ENCODE data around the gene SV2C.
"Not testable (repeated sequence)": the region's sequence is repeated elsewhere in the genome, so short reads cannot be mapped to it uniquely, and the experiment has no call there.

SV2C gene

DNA sequence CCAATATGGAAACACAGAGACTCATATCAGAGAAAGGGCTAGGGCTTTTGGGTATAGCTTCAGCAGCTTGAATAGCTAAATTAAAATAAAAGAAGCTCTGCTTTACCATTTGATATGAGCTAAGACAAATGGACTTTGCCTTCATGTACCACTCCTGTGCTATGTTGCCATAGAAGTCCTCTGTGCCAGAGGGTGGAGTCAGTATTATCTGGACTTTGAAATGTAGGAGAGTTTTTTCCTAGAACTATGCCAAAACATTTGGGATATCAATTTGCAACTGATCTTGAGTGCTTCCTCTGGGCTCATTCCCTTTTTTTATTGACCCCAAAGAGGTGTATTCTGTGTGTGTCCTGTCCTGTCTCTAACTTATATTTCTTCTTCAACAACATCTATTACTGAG lies 219.5 kb downstream of the SV2C start:
- POLR2A ChIA-PET; H3K36me3 ChIP-seq (ENCODE audit: control insufficient read depth in 2 of 2, insufficient read depth in 1 of 2, low read length in 2 of 2); CTCF ChIA-PET; H3K4me1 ChIP-seq (ENCODE audit: control insufficient read depth, insufficient read depth, low read length); H3K27ac ChIP-seq (ENCODE audit: extremely low read depth, low read depth, low read length); H3K9me3 ChIP-seq (ENCODE audit: control insufficient read depth, insufficient read depth, low read depth, low read length); H3K4me3 ChIP-seq (ENCODE audit: low read depth, low read length): not testable (repeated sequence)

DNA sequence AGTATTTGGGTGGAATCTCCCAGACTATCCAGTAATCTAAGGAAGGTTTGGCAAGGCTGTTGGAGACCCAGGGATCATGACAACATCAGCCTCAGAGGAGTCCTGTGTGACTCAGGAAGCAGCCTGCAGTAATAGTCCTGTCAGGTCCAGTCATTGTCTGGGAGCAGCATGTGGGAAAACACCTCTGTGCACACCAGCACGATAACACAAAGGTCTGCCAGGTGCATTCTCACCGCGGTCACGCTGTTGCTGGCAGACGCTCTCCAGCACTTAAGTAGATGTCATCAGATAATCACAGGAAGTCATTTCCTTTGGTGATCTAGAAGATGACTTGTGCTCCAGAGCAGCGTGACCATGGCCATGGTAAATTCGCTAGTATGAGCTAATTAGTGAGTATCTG lies 220.7 kb downstream of the SV2C start:
- POLR2A ChIA-PET = no interaction called here
- Histone ChIP-seq H3K4me3 (ENCODE audit: low read depth, low read length) (no peak overlapping the region), H3K9me3 (ENCODE audit: control insufficient read depth, insufficient read depth, low read depth, low read length) (no peaks in the 10 kb centered on the region), H3K36me3 (ENCODE audit: control insufficient read depth in 2 of 2, insufficient read depth in 1 of 2, low read length in 2 of 2) (no peaks in the 10 kb centered on the region), H3K4me1 (ENCODE audit: control insufficient read depth, insufficient read depth, low read length) (no peaks in the 10 kb centered on the region), H3K27ac (ENCODE audit: extremely low read depth, low read depth, low read length) (no peak overlapping the region)
- CTCF ChIA-PET = no interaction called here
- no peak for TF ChIP-seq ZNF248 (tag by site-specific recombination; IDR thresholded peaks at IDR 0.05)
- TF ChIP-seq ZNF48 (tag by site-specific recombination; IDR thresholded peaks at IDR 0.05) = no peak
- TF ChIP-seq, protein P1, sequence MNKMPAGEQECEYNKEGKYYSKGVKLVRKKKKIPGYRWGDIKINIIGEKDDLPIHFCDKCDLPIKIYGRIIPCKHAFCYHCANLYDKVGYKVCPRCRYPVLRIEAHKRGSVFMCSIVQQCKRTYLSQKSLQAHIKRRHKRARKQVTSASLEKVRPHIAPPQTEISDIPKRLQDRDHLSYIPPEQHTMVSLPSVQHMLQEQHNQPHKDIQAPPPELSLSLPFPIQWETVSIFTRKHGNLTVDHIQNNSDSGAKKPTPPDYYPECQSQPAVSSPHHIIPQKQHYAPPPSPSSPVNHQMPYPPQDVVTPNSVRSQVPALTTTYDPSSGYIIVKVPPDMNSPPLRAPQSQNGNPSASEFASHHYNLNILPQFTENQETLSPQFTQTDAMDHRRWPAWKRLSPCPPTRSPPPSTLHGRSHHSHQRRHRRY (tag by site-specific recombination; IDR thresholded peaks at IDR 0.05) = no peak
- TF ChIP-seq ZNF274 (IDR thresholded peaks at IDR 0.05; ENCODE audit: low read length) = no peak
- TF ChIP-seq ZNF274 (tag by site-specific recombination; IDR thresholded peaks at IDR 0.05; ENCODE audit: borderline replicate concordance) = no peak
- TF ChIP-seq, protein P2, sequence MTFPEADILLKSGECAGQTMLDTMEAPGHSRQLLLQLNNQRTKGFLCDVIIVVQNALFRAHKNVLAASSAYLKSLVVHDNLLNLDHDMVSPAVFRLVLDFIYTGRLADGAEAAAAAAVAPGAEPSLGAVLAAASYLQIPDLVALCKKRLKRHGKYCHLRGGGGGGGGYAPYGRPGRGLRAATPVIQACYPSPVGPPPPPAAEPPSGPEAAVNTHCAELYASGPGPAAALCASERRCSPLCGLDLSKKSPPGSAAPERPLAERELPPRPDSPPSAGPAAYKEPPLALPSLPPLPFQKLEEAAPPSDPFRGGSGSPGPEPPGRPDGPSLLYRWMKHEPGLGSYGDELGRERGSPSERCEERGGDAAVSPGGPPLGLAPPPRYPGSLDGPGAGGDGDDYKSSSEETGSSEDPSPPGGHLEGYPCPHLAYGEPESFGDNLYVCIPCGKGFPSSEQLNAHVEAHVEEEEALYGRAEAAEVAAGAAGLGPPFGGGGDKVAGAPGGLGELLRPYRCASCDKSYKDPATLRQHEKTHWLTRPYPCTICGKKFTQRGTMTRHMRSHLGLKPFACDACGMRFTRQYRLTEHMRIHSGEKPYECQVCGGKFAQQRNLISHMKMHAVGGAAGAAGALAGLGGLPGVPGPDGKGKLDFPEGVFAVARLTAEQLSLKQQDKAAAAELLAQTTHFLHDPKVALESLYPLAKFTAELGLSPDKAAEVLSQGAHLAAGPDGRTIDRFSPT (tag by site-specific recombination; IDR thresholded peaks at IDR 0.05) = no peak

DNA sequence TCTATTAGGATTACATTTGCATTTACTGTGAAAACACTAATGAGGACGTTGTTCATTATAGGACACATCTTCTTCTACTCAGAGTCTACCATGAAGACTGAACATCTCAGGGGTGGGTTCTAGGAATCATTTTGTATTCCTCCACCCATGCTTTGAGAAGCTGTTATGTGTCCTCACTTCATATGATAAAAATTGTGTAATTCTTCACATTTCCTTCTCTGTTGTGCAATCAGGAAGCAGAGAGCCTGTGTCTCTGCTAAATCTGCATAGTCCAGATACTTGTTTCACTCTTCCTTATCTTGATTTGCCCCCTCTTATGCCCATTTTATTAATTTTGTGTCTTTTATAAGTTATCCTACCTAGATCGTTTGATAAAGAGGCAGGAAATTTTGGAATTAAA lies 222.1 kb downstream of the SV2C start:
- POLR2A ChIA-PET = no interaction called here
- no peaks in the 10 kb centered on the region for H3K4me1 ChIP-seq (ENCODE audit: control insufficient read depth, insufficient read depth, low read length)
- no peaks in the 10 kb centered on the region for H3K9me3 ChIP-seq (ENCODE audit: control insufficient read depth, insufficient read depth, low read depth, low read length)
- H3K27ac ChIP-seq (ENCODE audit: extremely low read depth, low read depth, low read length) = no peak overlapping the region
- H3K36me3 ChIP-seq (ENCODE audit: control insufficient read depth in 2 of 2, insufficient read depth in 1 of 2, low read length in 2 of 2) = no peaks in the 10 kb centered on the region
- CTCF ChIA-PET = interaction anchor here (0.9 to 2.7 kb wide), 2 partner anchors 31 to 469 kb away, joined by 4 to 8 read pairs; no protein-coding TSS in a partner anchor
- H3K4me3 ChIP-seq (ENCODE audit: low read depth, low read length) = no peak overlapping the region
- TF ChIP-seq, protein P3, sequence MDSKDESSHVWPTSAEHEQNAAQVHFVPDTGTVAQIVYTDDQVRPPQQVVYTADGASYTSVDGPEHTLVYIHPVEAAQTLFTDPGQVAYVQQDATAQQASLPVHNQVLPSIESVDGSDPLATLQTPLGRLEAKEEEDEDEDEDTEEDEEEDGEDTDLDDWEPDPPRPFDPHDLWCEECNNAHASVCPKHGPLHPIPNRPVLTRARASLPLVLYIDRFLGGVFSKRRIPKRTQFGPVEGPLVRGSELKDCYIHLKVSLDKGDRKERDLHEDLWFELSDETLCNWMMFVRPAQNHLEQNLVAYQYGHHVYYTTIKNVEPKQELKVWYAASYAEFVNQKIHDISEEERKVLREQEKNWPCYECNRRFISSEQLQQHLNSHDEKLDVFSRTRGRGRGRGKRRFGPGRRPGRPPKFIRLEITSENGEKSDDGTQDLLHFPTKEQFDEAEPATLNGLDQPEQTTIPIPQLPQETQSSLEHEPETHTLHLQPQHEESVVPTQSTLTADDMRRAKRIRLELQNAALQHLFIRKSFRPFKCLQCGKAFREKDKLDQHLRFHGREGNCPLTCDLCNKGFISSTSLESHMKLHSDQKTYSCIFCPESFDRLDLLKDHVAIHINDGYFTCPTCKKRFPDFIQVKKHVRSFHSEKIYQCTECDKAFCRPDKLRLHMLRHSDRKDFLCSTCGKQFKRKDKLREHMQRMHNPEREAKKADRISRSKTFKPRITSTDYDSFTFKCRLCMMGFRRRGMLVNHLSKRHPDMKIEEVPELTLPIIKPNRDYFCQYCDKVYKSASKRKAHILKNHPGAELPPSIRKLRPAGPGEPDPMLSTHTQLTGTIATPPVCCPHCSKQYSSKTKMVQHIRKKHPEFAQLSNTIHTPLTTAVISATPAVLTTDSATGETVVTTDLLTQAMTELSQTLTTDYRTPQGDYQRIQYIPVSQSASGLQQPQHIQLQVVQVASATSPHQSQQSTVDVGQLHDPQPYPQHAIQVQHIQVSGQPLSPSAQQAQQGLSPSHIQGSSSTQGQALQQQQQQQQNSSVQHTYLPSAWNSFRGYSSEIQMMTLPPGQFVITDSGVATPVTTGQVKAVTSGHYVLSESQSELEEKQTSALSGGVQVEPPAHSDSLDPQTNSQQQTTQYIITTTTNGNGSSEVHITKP (tag by site-specific recombination; IDR thresholded peaks at IDR 0.05) = no peak
- no peak for TF ChIP-seq HOXC10 (CRISPR knock-in tag; IDR thresholded peaks at IDR 0.05)
- TF ChIP-seq, protein P4, sequence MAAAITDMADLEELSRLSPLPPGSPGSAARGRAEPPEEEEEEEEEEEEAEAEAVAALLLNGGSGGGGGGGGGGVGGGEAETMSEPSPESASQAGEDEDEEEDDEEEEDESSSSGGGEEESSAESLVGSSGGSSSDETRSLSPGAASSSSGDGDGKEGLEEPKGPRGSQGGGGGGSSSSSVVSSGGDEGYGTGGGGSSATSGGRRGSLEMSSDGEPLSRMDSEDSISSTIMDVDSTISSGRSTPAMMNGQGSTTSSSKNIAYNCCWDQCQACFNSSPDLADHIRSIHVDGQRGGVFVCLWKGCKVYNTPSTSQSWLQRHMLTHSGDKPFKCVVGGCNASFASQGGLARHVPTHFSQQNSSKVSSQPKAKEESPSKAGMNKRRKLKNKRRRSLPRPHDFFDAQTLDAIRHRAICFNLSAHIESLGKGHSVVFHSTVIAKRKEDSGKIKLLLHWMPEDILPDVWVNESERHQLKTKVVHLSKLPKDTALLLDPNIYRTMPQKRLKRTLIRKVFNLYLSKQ (tag by site-specific recombination; IDR thresholded peaks at IDR 0.05; ENCODE audit: borderline replicate concordance) = no peak
- TF ChIP-seq ZNF211 (tag by site-specific recombination; IDR thresholded peaks at IDR 0.05; ENCODE audit: low read depth) = no peak
- TF ChIP-seq, protein P5, sequence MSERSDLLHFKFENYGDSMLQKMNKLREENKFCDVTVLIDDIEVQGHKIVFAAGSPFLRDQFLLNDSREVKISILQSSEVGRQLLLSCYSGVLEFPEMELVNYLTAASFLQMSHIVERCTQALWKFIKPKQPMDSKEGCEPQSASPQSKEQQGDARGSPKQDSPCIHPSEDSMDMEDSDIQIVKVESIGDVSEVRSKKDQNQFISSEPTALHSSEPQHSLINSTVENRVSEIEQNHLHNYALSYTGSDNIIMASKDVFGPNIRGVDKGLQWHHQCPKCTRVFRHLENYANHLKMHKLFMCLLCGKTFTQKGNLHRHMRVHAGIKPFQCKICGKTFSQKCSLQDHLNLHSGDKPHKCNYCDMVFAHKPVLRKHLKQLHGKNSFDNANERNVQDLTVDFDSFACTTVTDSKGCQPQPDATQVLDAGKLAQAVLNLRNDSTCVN (tag by site-specific recombination; optimal IDR thresholded peaks at IDR 0.05) = no peak
- TF ChIP-seq ZNF560 (tag by site-specific recombination; IDR thresholded peaks at IDR 0.05; ENCODE audit: borderline replicate concordance) = no peak
- TF ChIP-seq ZNF658 (tag by site-specific recombination; IDR thresholded peaks at IDR 0.05) = no peak
- TF ChIP-seq, protein P6, sequence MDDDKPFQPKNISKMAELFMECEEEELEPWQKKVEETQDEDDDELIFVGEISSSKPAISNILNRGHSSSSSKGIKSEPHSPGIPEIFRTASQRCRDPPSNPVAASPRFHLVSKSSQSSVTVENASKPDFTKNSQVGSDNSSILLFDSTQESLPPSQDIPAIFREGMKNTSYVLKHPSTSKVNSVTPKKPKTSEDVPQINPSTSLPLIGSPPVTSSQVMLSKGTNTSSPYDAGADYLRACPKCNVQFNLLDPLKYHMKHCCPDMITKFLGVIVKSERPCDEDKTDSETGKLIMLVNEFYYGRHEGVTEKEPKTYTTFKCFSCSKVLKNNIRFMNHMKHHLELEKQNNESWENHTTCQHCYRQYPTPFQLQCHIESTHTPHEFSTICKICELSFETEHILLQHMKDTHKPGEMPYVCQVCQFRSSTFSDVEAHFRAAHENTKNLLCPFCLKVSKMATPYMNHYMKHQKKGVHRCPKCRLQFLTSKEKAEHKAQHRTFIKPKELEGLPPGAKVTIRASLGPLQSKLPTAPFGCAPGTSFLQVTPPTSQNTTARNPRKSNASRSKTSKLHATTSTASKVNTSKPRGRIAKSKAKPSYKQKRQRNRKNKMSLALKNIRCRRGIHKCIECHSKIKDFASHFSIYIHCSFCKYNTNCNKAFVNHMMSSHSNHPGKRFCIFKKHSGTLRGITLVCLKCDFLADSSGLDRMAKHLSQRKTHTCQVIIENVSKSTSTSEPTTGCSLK (tag by site-specific recombination; IDR thresholded peaks at IDR 0.05) = no peak
- no peak for TF ChIP-seq BCL11B (tag by site-specific recombination; IDR thresholded peaks at IDR 0.05; ENCODE audit: low read depth)
- no peak for TF ChIP-seq ZNF404 (tag by site-specific recombination; IDR thresholded peaks at IDR 0.05)
- no peak for TF ChIP-seq ZSCAN30 (tag by site-specific recombination; IDR thresholded peaks at IDR 0.05)
- no peak for TF ChIP-seq SALL2 (tag by site-specific recombination; IDR thresholded peaks at IDR 0.05; ENCODE audit: borderline replicate concordance)
- no peak for TF ChIP-seq HOXD13 (CRISPR knock-in tag; IDR thresholded peaks at IDR 0.05; ENCODE audit: borderline replicate concordance)
- no peak for TF ChIP-seq ZNF768 (tag by site-specific recombination; IDR thresholded peaks at IDR 0.05)

Data from HEK293 (cell line).